Fibroblast of lung (primary cell): ENCODE measurements around the gene RIN2. TPM values are rescaled to one million over a fixed set of nuclear protein-coding genes. Genes with fewer than 3 reads are reported as not detected.

ENCODE experiments used
- DNase-seq, 2 donors: peaks; one replicate each; pipeline versions ENCODE4 v3.0.0 to v3.0.0-alpha.2; 2010; ENCODE audit warnings: low read depth in 2 of 2
- H2AFZ ChIP-seq: 2 replicates; pipeline ENCODE4 v1.5.1; 2012; ENCODE audit warnings: low read length, control low read depth, inconsistent platforms
- H3K27ac ChIP-seq: 2 replicates; pipeline ENCODE4 v1.5.1; 2011; ENCODE audit warnings: low read length, control low read depth; ENCODE audit not compliant: insufficient read depth
- H3K27me3 ChIP-seq: 2 replicates; pipeline ENCODE4 v1.5.1; 2011; ENCODE audit warnings: mild to moderate bottlenecking, low read length; ENCODE audit not compliant: control insufficient read depth, insufficient read depth
- H3K36me3 ChIP-seq: 2 replicates; pipeline ENCODE4 v1.5.1; 2011; ENCODE audit warnings: low read length; ENCODE audit not compliant: control insufficient read depth, insufficient read depth
- H3K4me1 ChIP-seq: 2 replicates; pipeline ENCODE4 v1.5.1; 2011; ENCODE audit warnings: low read length; ENCODE audit not compliant: control insufficient read depth, insufficient read depth; ENCODE audit errors: extremely low read depth
- H3K4me2 ChIP-seq: 2 replicates; pipeline ENCODE4 v1.5.1; 2011; ENCODE audit warnings: low read length, control low read depth; ENCODE audit not compliant: insufficient read depth; ENCODE audit errors: extremely low read depth
- H3K4me3 ChIP-seq, 4 experiments: fragments of 200-600 bp in 1 of 4; sonication (generic) in 1 of 4; replicated peaks in 1 of 4; 2 replicates each; pipeline ENCODE4 v1.5.1; 2011 to 2016; ENCODE audit warnings: low read length in 4 of 4, low read depth in 3 of 4, mild to moderate bottlenecking in 3 of 4, control low read depth in 2 of 4, inconsistent platforms in 1 of 4, mixed read lengths in 1 of 4; ENCODE audit not compliant: insufficient read depth in 1 of 4; ENCODE audit errors: control extremely low read depth in 1 of 4
- H3K79me2 ChIP-seq: 2 replicates; pipeline ENCODE4 v1.5.1; 2012; ENCODE audit warnings: mild to moderate bottlenecking, low read length, inconsistent platforms; ENCODE audit not compliant: control insufficient read depth, insufficient read depth
- H3K9ac ChIP-seq: 2 replicates; pipeline ENCODE4 v1.5.1; 2011; ENCODE audit warnings: mild to moderate bottlenecking, low read length, control low read depth; ENCODE audit not compliant: insufficient read depth
- H3K9me3 ChIP-seq: 2 replicates; pipeline ENCODE4 v1.5.1; 2012; ENCODE audit warnings: low read depth, low read length; ENCODE audit not compliant: control insufficient read depth, insufficient read depth
- H4K20me1 ChIP-seq: 2 replicates; pipeline ENCODE4 v1.5.1; 2011; ENCODE audit warnings: low read length; ENCODE audit not compliant: control insufficient read depth, insufficient read depth; ENCODE audit errors: extremely low read depth
- CTCF ChIP-seq, 2 donors: IDR thresholded peaks in 1 of 2; conservative IDR thresholded peaks in 1 of 2; 1 replicate in 1 of 2; 2 replicates in 1 of 2; pipeline ENCODE4 v1.5.1; 2011 to 2012; ENCODE audit warnings: low read length in 2 of 2, control low read depth in 1 of 2, inconsistent platforms in 1 of 2, low read depth in 1 of 2, mild to moderate bottlenecking in 1 of 2
- EZH2 ChIP-seq: IDR thresholded peaks from 2 replicates; pipeline ENCODE4 v1.5.1; 2012; ENCODE audit warnings: low read length, control low read depth, mild to moderate bottlenecking; ENCODE audit errors: missing control alignments
- polyA plus RNA-seq, 2 donors: library from polyadenylated mRNA; depleted of rRNA in 1 of 2; stranded (reverse) in 1 of 2; unstranded in 1 of 2; fragments of >200 nt; gene quantifications; 2 replicates each; pipeline ENCODE4 v1.2.1, GENCODE V29; 2011 to 2012; ENCODE audit warnings: missing spikeins in 1 of 2
- total RNA-seq: library from RNA; depleted of rRNA; stranded (reverse); fragments of >200 nt; gene quantifications from 2 replicates; pipeline ENCODE4 v1.2.1, GENCODE V29; 2014

Gene RIN2
- total and polyA plus RNA-seq, 2 donors (not counting 1 experiment from before 2014, with no cell fraction given): 30.2 to 61.4 TPM

- DNase-seq: no peak
- H3K4me2 ChIP-seq: no peak overlapping the region
- H3K27me3 ChIP-seq: no peaks in the 10 kb centered on the region
- no peak overlapping the region for H3K27ac ChIP-seq
- no peak for TF ChIP-seq CTCF (conservative IDR thresholded peaks at IDR 0.05 in 1 of 2, IDR thresholded peaks at IDR 0.05 in 1 of 2; ENCODE audit: low read depth in 1 of 2, low read length in 2 of 2)
- no peak for TF ChIP-seq EZH2
- no peak overlapping the region for H2AFZ ChIP-seq
- no peak overlapping the region for H3K9ac ChIP-seq
- H3K79me2 ChIP-seq: no peaks in the 10 kb centered on the region
- H3K4me3 ChIP-seq: no peak overlapping the region
- H4K20me1 ChIP-seq: no peaks in the 10 kb centered on the region
- no peaks in the 10 kb centered on the region for H3K36me3 ChIP-seq
- no peaks in the 10 kb centered on the region for H3K9me3 ChIP-seq
- H3K4me1 ChIP-seq: peaks cover 4% of the 10 kb centered on the region
Observed at GRCh38 chr20:19774135-19774933, 16.3 kb downstream of the RIN2 start.

- H2AFZ ChIP-seq: no peak overlapping the region
Observed at GRCh38 chr20:19775353-19776253, 17.5 kb downstream of the RIN2 start.

More at GRCh38 chr20:19775353-19776253, 17.5 kb downstream of the RIN2 start:
- Histone ChIP-seq H3K79me2 (no peaks in the 10 kb centered on the region), H3K4me3 (no peak overlapping the region), H3K27me3 (no peaks in the 10 kb centered on the region), H3K9me3 (no peaks in the 10 kb centered on the region), H3K4me2 (no peak overlapping the region), H3K4me1 (peaks cover 4% of the 10 kb centered on the region), H3K9ac (no peak overlapping the region), H3K36me3 (no peaks in the 10 kb centered on the region), H4K20me1 (no peaks in the 10 kb centered on the region), H3K27ac (no peak overlapping the region)
- DNase-seq: no peak
- TF ChIP-seq EZH2: no peak
- TF ChIP-seq CTCF (conservative IDR thresholded peaks at IDR 0.05 in 1 of 2, IDR thresholded peaks at IDR 0.05 in 1 of 2; ENCODE audit: low read depth in 1 of 2, low read length in 2 of 2): no peak
